B cell (primary cell): ENCODE results near the gene AQP4. TPM values are rescaled to one million over a fixed set of nuclear protein-coding genes. Genes with fewer than 3 reads are reported as not detected.

Experiments
- ATAC-seq: fragments of 200-7000 bp; cut with Tn5 transposase; one replicate; pipeline ENCODE4 v1.10.0; 2021; ENCODE audit warnings: low read depth, mild to moderate bottlenecking, moderate number of reproducible peaks, moderate library complexity
- CTCF ChIA-PET: fragments of 350-600 bp; sonication (Branson Sonifier 250); formaldehyde crosslinking; loops from one replicate; lab custom pipeline; 2021; ENCODE audit warnings: antibody characterized with exemption, inconsistent platforms; lab: Charles Lee
- POLR2A ChIA-PET: fragments of 350-600 bp; sonication (Branson Sonifier 250); formaldehyde crosslinking; loops from one replicate; lab custom pipeline; 2021; ENCODE audit warnings: antibody characterized with exemption; lab: Charles Lee
- DNase-seq: peaks from one replicate; pipeline ENCODE4 v3.0.0; 2013
- H2AFZ ChIP-seq: 2 replicates; pipeline ENCODE4 v1.6.1; 2012; ENCODE audit warnings: mild to moderate bottlenecking, low read depth, low read length; ENCODE audit not compliant: insufficient read depth, poor library complexity, severe bottlenecking
- H3K27ac ChIP-seq, 2 donors: 1 replicate in 1 of 2; 2 replicates in 1 of 2; pipeline ENCODE4 v1.5.1; 2012 to 2013; ENCODE audit warnings: low read length in 2 of 2, mild to moderate bottlenecking in 2 of 2, moderate library complexity in 1 of 2
- H3K27me3 ChIP-seq, 4 experiments: fragments of 200-600 bp in 1 of 4; sonication (generic) in 1 of 4; replicated peaks in 1 of 4; 1 replicate in 2 of 4; 2 replicates in 2 of 4; pipeline versions ENCODE4 v1.6.1 to v1.7.0; 2013 to 2016; ENCODE audit warnings: low read length in 3 of 4, mild to moderate bottlenecking in 2 of 4, mixed read lengths in 1 of 4, moderate library complexity in 1 of 4; ENCODE audit not compliant: insufficient read depth in 4 of 4, control insufficient read depth in 3 of 4; ENCODE audit errors: control extremely low read depth in 1 of 4
- H3K36me3 ChIP-seq, 2 experiments: replicated peaks in 1 of 2; 1 replicate in 1 of 2; 2 replicates in 1 of 2; pipeline versions ENCODE4 v1.6.1 to v1.7.1; 2013; ENCODE audit warnings: low read length in 1 of 2; ENCODE audit not compliant: insufficient read depth in 2 of 2, control insufficient read depth in 1 of 2; ENCODE audit errors: control extremely low read depth in 1 of 2, extremely low read depth in 1 of 2
- H3K4me1 ChIP-seq, 2 donors: fragments of 200-600 bp in 1 of 2; sonication (generic) in 1 of 2; 1 replicate in 1 of 2; 2 replicates in 1 of 2; pipeline versions ENCODE4 v1.5.1 to v1.6.1; 2013 to 2017; ENCODE audit warnings: low read length in 2 of 2; ENCODE audit not compliant: control insufficient read depth in 2 of 2, insufficient read depth in 2 of 2
- H3K4me2 ChIP-seq: replicated peaks from 2 replicates; pipeline ENCODE3; 2012; ENCODE audit warnings: mild to moderate bottlenecking, low read depth, low read length; ENCODE audit not compliant: poor library complexity, severe bottlenecking
- H3K4me3 ChIP-seq, 5 experiments: fragments of 200-600 bp in 1 of 5; sonication (generic) in 1 of 5; 1 replicate in 3 of 5; 2 replicates in 2 of 5; pipeline versions ENCODE4 v1.5.1 to v1.7.0; 2011 to 2016; ENCODE audit warnings: low read length in 4 of 5, mild to moderate bottlenecking in 4 of 5, low read depth in 2 of 5, control low read depth in 1 of 5, moderate library complexity in 1 of 5; ENCODE audit not compliant: insufficient read depth in 1 of 5; ENCODE audit errors: control extremely low read depth in 1 of 5, extremely low read depth in 1 of 5
- H3K79me2 ChIP-seq: fragments of 200-600 bp; sonication (generic); one replicate; pipeline ENCODE4 v1.6.0; 2016; ENCODE audit warnings: low read length; ENCODE audit not compliant: control insufficient read depth, insufficient read depth
- H3K9ac ChIP-seq: fragments of 200-600 bp; sonication (generic); 2 replicates; pipeline ENCODE4 v1.6.1; 2017; ENCODE audit warnings: mild to moderate bottlenecking, low read length, moderate library complexity
- H3K9me3 ChIP-seq, 3 donors: one replicate each; pipeline versions ENCODE4 v1.6.1 to v1.7.1; 2013; ENCODE audit warnings: low read length in 2 of 3; ENCODE audit not compliant: control insufficient read depth in 2 of 3, insufficient read depth in 1 of 3; ENCODE audit errors: control extremely low read depth in 1 of 3
- H4K20me1 ChIP-seq: 2 replicates; pipeline ENCODE4 v1.6.0; 2012; ENCODE audit warnings: mild to moderate bottlenecking, low read length; ENCODE audit not compliant: insufficient read depth, control insufficient read depth, poor library complexity, severe bottlenecking
- H3K27ac Mint-ChIP-seq: one replicate; pipeline ENCODE4 v1.8.0; 2021; ENCODE audit warnings: mixed read lengths
- H3K27me3 Mint-ChIP-seq: one replicate; pipeline ENCODE4 v1.8.0; 2021; ENCODE audit warnings: mixed read lengths
- H3K4me1 Mint-ChIP-seq: one replicate; pipeline ENCODE4 v1.8.0; 2021; ENCODE audit warnings: mixed read lengths
- H3K4me3 Mint-ChIP-seq: one replicate; pipeline ENCODE4 v1.8.0; 2021; ENCODE audit warnings: mixed read lengths
- H3K9me3 Mint-ChIP-seq: one replicate; pipeline ENCODE4 v1.8.0; 2022; ENCODE audit warnings: mixed read lengths; ENCODE audit not compliant: insufficient read depth
- EZH2 ChIP-seq: IDR thresholded peaks from 2 replicates; pipeline ENCODE4 v1.6.1; 2012; ENCODE audit warnings: borderline replicate concordance, low read depth, mild to moderate bottlenecking, moderate library complexity, low read length; ENCODE audit not compliant: insufficient read depth, poor library complexity, severe bottlenecking
- WGBS: methylation state at CpG from one replicate; pipeline ENCODE4 v1.1.5; 2013; ENCODE audit warnings: missing lambda C conversion rate; ENCODE audit not compliant: insufficient coverage; 5-methylcytosine and 5-hydroxymethylcytosine counted together
- intact Hi-C: fragments of 100-400 bp; cut with micrococcal nuclease; formaldehyde crosslinking; loops from one replicate; pipeline ENCODE4 v1.10.0; 2022
- polyA plus RNA-seq: library from polyadenylated mRNA; depleted of rRNA; stranded (reverse); fragments of >200 nt; gene quantifications from 2 replicates; pipeline ENCODE4 v1.2.3, GENCODE V29; 2012
- total RNA-seq, 2 donors: library from RNA; stranded (reverse); fragments of 120-200 nt in 1 of 2; gene quantifications; 1 replicate in 1 of 2; 2 replicates in 1 of 2; pipeline versions ENCODE4 v1.2.3 to v1.2.4, GENCODE V29; 2013 to 2022
- TF ChIP-seq, protein P1 (sequence below): fragments of 200-600 bp; IDR thresholded peaks from one replicate; pipeline ENCODE4 v1.8.0; 2022; ENCODE audit warnings: antibody characterized with exemption, mild to moderate bottlenecking

Gene AQP4
- total and polyA plus RNA-seq, 2 donors (not counting 1 experiment from before 2014, with no cell fraction given): not detected

- Mint-ChIP-seq H3K4me3 (no peak overlapping the region), H3K9me3 (no peaks in the 10 kb centered on the region), H3K4me1 (no peaks in the 10 kb centered on the region), H3K27ac (no peak overlapping the region), H3K27me3 (no peaks in the 10 kb centered on the region)
- Histone ChIP-seq H3K4me3 (no peak overlapping the region), H3K4me1 (no peaks in the 10 kb centered on the region), H3K36me3 (no peaks in the 10 kb centered on the region), H3K27me3 (no peaks in the 10 kb centered on the region), H2AFZ (no peak overlapping the region), H3K9ac (no peak overlapping the region), H4K20me1 (no peaks in the 10 kb centered on the region), H3K79me2 (no peaks in the 10 kb centered on the region), H3K4me2 (no peak overlapping the region), H3K27ac (no peak overlapping the region), H3K9me3 (peaks cover 0 to 2% (median 0%) of the 10 kb centered on the region in 3 donors)
- ATAC-seq (no peak), DNase-seq (no peak)
- no peak for TF ChIP-seq EZH2
- TF ChIP-seq, protein P1, sequence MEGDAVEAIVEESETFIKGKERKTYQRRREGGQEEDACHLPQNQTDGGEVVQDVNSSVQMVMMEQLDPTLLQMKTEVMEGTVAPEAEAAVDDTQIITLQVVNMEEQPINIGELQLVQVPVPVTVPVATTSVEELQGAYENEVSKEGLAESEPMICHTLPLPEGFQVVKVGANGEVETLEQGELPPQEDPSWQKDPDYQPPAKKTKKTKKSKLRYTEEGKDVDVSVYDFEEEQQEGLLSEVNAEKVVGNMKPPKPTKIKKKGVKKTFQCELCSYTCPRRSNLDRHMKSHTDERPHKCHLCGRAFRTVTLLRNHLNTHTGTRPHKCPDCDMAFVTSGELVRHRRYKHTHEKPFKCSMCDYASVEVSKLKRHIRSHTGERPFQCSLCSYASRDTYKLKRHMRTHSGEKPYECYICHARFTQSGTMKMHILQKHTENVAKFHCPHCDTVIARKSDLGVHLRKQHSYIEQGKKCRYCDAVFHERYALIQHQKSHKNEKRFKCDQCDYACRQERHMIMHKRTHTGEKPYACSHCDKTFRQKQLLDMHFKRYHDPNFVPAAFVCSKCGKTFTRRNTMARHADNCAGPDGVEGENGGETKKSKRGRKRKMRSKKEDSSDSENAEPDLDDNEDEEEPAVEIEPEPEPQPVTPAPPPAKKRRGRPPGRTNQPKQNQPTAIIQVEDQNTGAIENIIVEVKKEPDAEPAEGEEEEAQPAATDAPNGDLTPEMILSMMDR: no peak
- POLR2A ChIA-PET: no interaction called here
- CTCF ChIA-PET: no interaction called here
- intact Hi-C loops: no loop called here
These were observed 8.8 kb upstream of the AQP4 start for GRCh38 chr18:26874283-26874682.

GRCh38 chr18:26869640-26870039 is 4.1 kb upstream of the AQP4 start:
- POLR2A ChIA-PET: no interaction called here
- ATAC-seq (no peak), DNase-seq (no peak)
- CTCF ChIA-PET: no interaction called here
- Histone ChIP-seq H3K36me3 (no peaks in the 10 kb centered on the region), H3K9ac (no peak overlapping the region), H3K27me3 (no peaks in the 10 kb centered on the region), H4K20me1 (no peaks in the 10 kb centered on the region), H3K9me3 (peaks cover 0 to 2% (median 0%) of the 10 kb centered on the region in 3 donors), H3K4me1 (no peaks in the 10 kb centered on the region), H2AFZ (no peak overlapping the region), H3K27ac (no peak overlapping the region), H3K4me3 (no peak overlapping the region), H3K79me2 (no peaks in the 10 kb centered on the region), H3K4me2 (no peak overlapping the region)
- H3K4me1 Mint-ChIP-seq: no peaks in the 10 kb centered on the region
- no peak overlapping the region for H3K4me3 Mint-ChIP-seq
- H3K27ac Mint-ChIP-seq: no peak overlapping the region
- whole genome bisulfite sequencing: 33% methylated on average over 1 of the region's 1 CpG
- TF ChIP-seq, protein P1: no peak
- TF ChIP-seq EZH2: no peak
- H3K9me3 Mint-ChIP-seq: no peaks in the 10 kb centered on the region
- peaks cover 9% of the 10 kb centered on the region for H3K27me3 Mint-ChIP-seq
- intact Hi-C loops: no loop called here
